ENCODE measurements around the gene RIMS1.

The RIMS1 gene

GRCh38 chr6:72140795-72141194 is 254.4 kb downstream of the RIMS1 start:
- DNase-seq (ENCODE audit: low read depth): no peak
- no peak overlapping the region for H3K4me3 ChIP-seq (ENCODE audit: control insufficient read depth, low read depth, low read length)
- peak; percentile 18 for TF ChIP-seq CTCF (IDR thresholded peaks at IDR 0.05; ENCODE audit: control insufficient read depth, insufficient read depth, low read depth, low read length, missing control alignments)

- TF ChIP-seq CTCF (IDR thresholded peaks at IDR 0.05; ENCODE audit: control insufficient read depth, insufficient read depth, low read depth, low read length, missing control alignments): no peak
- no peak overlapping the region for H3K4me3 ChIP-seq (ENCODE audit: control insufficient read depth, low read depth, low read length)
- DNase-seq (ENCODE audit: low read depth): no peak
Observed at GRCh38 chr6:72149715-72150114, 263.4 kb downstream of the RIMS1 start.

GRCh38 chr6:72151742-72152141 is 265.4 kb downstream of the RIMS1 start:
- TF ChIP-seq CTCF (IDR thresholded peaks at IDR 0.05; ENCODE audit: control insufficient read depth, insufficient read depth, low read depth, low read length, missing control alignments): no peak

GRCh38 chr6:72175916-72176315 is 289.6 kb downstream of the RIMS1 start:
- DNase-seq (ENCODE audit: low read depth): no peak
- no peak for TF ChIP-seq CTCF (IDR thresholded peaks at IDR 0.05; ENCODE audit: control insufficient read depth, insufficient read depth, low read depth, low read length, missing control alignments)
- H3K4me3 ChIP-seq (ENCODE audit: control insufficient read depth, low read depth, low read length): no peak overlapping the region

More at GRCh38 chr6:72151742-72152141, 265.4 kb downstream of the RIMS1 start:
- H3K4me3 ChIP-seq (ENCODE audit: control insufficient read depth, low read depth, low read length): no peak overlapping the region
- no peak for DNase-seq (ENCODE audit: low read depth)

- TF ChIP-seq CTCF (IDR thresholded peaks at IDR 0.05; ENCODE audit: control insufficient read depth, insufficient read depth, low read depth, low read length, missing control alignments): no peak
- H3K4me3 ChIP-seq (ENCODE audit: control insufficient read depth, low read depth, low read length): peak overlapping the region; percentile 58
- DNase-seq (ENCODE audit: low read depth): no peak
Observed at GRCh38 chr6:72182337-72183246, 296.2 kb downstream of the RIMS1 start.

- H3K4me3 ChIP-seq (ENCODE audit: control insufficient read depth, low read depth, low read length): no peak overlapping the region
- no peak for TF ChIP-seq CTCF (IDR thresholded peaks at IDR 0.05; ENCODE audit: control insufficient read depth, insufficient read depth, low read depth, low read length, missing control alignments)
- DNase-seq (ENCODE audit: low read depth): no peak
Observed at GRCh38 chr6:72203983-72204382, 317.6 kb downstream of the RIMS1 start.

Measured in AG09309 (cell line).